ENCODE results near the gene GDF9. TPM values are rescaled to one million over a fixed set of nuclear protein-coding genes. Genes with fewer than 3 reads are reported as not detected.
A peak's percentile ranks its signal among the peaks of the same experiment; 100 is the strongest.

GDF9 gene
- polyA plus RNA-seq, 1 experiment: 0.15 TPM

GRCh38 chr5:132854301-132854700 lies 12.0 kb downstream of the GDF9 start:
- no peak for TF ChIP-seq CTCF (IDR thresholded peaks at IDR 0.05; ENCODE audit: low read depth, low read length)
- POLR2A ChIA-PET: interaction anchor here (0.7 to 1.6 kb wide), 3 partner anchors 12 to 31 kb away, joined by 3 read pairs; no protein-coding TSS in a partner anchor
- no peak overlapping the region for H3K27ac ChIP-seq (ENCODE audit: low read depth, low read length)
- no peaks in the 10 kb centered on the region for H3K9me3 ChIP-seq (ENCODE audit: control insufficient read depth, insufficient read depth, low read length)
- no peak overlapping the region for H3K4me3 ChIP-seq (ENCODE audit: low read depth, low read length)
- CTCF ChIA-PET: interaction anchor here (1.1 to 3.1 kb wide), 4 partner anchors 11 to 34 kb away, joined by 3 to 14 read pairs (median 10); partner anchors contain the start of gene SHROOM1
- no peaks in the 10 kb centered on the region for H3K27me3 ChIP-seq (ENCODE audit: control insufficient read depth, insufficient read depth, low read length)
- no peak for DNase-seq (ENCODE audit: low read depth, low spot score)

GRCh38 chr5:132853790-132854189 lies 12.5 kb downstream of the GDF9 start:
- no peaks in the 10 kb centered on the region for H3K9me3 ChIP-seq (ENCODE audit: control insufficient read depth, insufficient read depth, low read length)
- no peak overlapping the region for H3K27ac ChIP-seq (ENCODE audit: low read depth, low read length)
- no peak for DNase-seq (ENCODE audit: low read depth, low spot score)
- H3K27me3 ChIP-seq (ENCODE audit: control insufficient read depth, insufficient read depth, low read length): no peaks in the 10 kb centered on the region
- no peak overlapping the region for H3K4me3 ChIP-seq (ENCODE audit: low read depth, low read length)
- ChIA-PET POLR2A (interaction anchor here (0.7 to 1.6 kb wide), 3 partner anchors 12 to 32 kb away, joined by 3 read pairs; no protein-coding TSS in a partner anchor), CTCF (interaction anchor here (1.1 to 3.1 kb wide), 4 partner anchors 11 to 34 kb away, joined by 3 to 14 read pairs (median 10); partner anchors contain the start of gene SHROOM1)
- no peak for TF ChIP-seq CTCF (IDR thresholded peaks at IDR 0.05; ENCODE audit: low read depth, low read length)

- DNase-seq (ENCODE audit: low read depth, low spot score): no peak
- Histone ChIP-seq H3K27me3 (ENCODE audit: control insufficient read depth, insufficient read depth, low read length) (no peaks in the 10 kb centered on the region), H3K4me3 (ENCODE audit: low read depth, low read length) (no peak overlapping the region), H3K9me3 (ENCODE audit: control insufficient read depth, insufficient read depth, low read length) (no peaks in the 10 kb centered on the region), H3K27ac (ENCODE audit: low read depth, low read length) (no peak overlapping the region)
- TF ChIP-seq CTCF (IDR thresholded peaks at IDR 0.05; ENCODE audit: low read depth, low read length): no peak
- ChIA-PET CTCF (interaction anchor here (2.8 to 3.1 kb wide), 3 partner anchors 12 to 33 kb away, joined by 7 to 14 read pairs (median 13); partner anchors contain the start of gene SHROOM1), POLR2A (interaction anchor here (1.6 kb wide), 1 partner anchor 14 kb away, joined by 3 read pairs; no protein-coding TSS in a partner anchor)
Measured at GRCh38 chr5:132853323-132853722, 12.9 kb downstream of the GDF9 start.

GRCh38 chr5:132850066-132850465 lies 16.2 kb downstream of the GDF9 start:
- ChIA-PET CTCF (interaction anchor here (0.5 to 0.8 kb wide), 2 partner anchors 30 to 81 kb away, joined by 3 to 4 read pairs; no protein-coding TSS in a partner anchor), POLR2A (interaction anchor here (1.0 to 1.3 kb wide), 2 partner anchors 16 to 17 kb away, joined by 3 read pairs; partner anchors contain the start of gene UQCRQ)
- H3K4me3 ChIP-seq (ENCODE audit: low read depth, low read length): no peak overlapping the region
- peak overlapping the region; percentile 69 for H3K27ac ChIP-seq (ENCODE audit: low read depth, low read length)
- no peak for DNase-seq (ENCODE audit: low read depth, low spot score)
- H3K27me3 ChIP-seq (ENCODE audit: control insufficient read depth, insufficient read depth, low read length): no peaks in the 10 kb centered on the region
- H3K9me3 ChIP-seq (ENCODE audit: control insufficient read depth, insufficient read depth, low read length): no peaks in the 10 kb centered on the region
- no peak for TF ChIP-seq CTCF (IDR thresholded peaks at IDR 0.05; ENCODE audit: low read depth, low read length)

GRCh38 chr5:132849347-132849746 lies 16.9 kb downstream of the GDF9 start:
- Histone ChIP-seq H3K27ac (ENCODE audit: low read depth, low read length) (no peak overlapping the region), H3K9me3 (ENCODE audit: control insufficient read depth, insufficient read depth, low read length) (no peaks in the 10 kb centered on the region), H3K27me3 (ENCODE audit: control insufficient read depth, insufficient read depth, low read length) (no peaks in the 10 kb centered on the region), H3K4me3 (ENCODE audit: low read depth, low read length) (no peak overlapping the region)
- no peak for DNase-seq (ENCODE audit: low read depth, low spot score)
- ChIA-PET POLR2A (no interaction called here), CTCF (interaction anchor here (1.0 to 1.5 kb wide), 2 partner anchors 29 to 32 kb away, joined by 4 to 11 read pairs; no protein-coding TSS in a partner anchor)
- TF ChIP-seq CTCF (IDR thresholded peaks at IDR 0.05; ENCODE audit: low read depth, low read length): no peak

All from AG04450 (cell line).